ENCODE measurements around the gene DHRS13. TPM values are rescaled to one million over a fixed set of nuclear protein-coding genes. Genes with fewer than 3 reads are reported as not detected.
A peak's percentile ranks its signal among the peaks of the same experiment; 100 is the strongest.

Gene DHRS13
- total and polyA plus RNA-seq, 2 donors (not counting 3 experiments of a cell fraction or from before 2014, with no cell fraction given) = 7.2 to 9.3 TPM

DNA sequence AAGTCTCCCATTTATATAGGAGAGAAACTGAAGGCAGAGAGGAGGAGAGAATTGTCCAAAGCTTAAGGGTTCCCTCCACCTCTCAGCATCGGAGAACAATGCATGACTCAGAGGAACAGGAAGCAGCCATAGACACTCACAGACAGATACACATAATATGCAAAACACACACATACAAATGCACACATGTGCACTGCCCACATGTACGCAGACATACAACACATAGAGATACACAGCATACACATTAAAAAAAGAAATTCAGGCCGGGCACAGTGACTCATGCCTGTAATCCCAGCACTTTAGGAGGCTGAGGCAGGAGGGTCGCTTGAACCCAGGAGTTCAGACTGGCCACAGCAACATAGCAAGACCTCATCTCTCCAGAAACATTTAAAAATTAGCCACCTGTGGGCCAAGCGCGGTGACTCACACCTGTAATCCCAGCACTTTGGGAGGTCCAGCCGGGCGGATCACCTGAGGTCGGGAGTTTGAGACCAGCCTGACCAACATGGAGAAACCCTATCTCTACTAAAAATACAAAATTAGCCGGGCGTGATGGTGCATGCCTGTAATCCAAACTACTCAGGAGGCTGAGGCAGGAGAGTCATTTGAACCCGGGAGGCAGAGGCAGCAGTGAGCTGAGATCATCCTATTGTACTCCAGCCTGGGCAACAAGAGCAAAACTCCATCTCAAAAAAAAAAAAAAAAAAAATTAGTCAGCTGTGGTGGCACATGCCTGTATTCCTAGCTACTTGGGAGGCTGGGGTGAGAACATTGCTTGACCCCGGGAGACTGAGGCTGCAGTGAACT, 36.7 kb downstream of the DHRS13 start:
- dilution Hi-C loops (cut with MboI; ENCODE audit: extremely low pct_ligation_motif_present, low sequenced_read_pairs) (no loop called here), intact Hi-C loops (cut with micrococcal nuclease) (no loop called here)
- Histone ChIP-seq H4K20me1 (replicated peaks; ENCODE audit: control insufficient read depth, extremely low read depth, insufficient read depth, low read length) (no peaks in the 10 kb centered on the region), H3K9me1 (replicated peaks; ENCODE audit: control insufficient read depth, extremely low read depth, insufficient read depth, low read length) (no peaks in the 10 kb centered on the region), H3K36me3 (ENCODE audit: control insufficient read depth in 2 of 2, extremely low read depth in 1 of 2, insufficient read depth in 2 of 2, low read length in 2 of 2) (peaks cover 0 to 2% of the 10 kb centered on the region in 2 experiments), H3K4me3 (replicated peaks in 1 of 3; ENCODE audit: insufficient read depth in 1 of 3, low read depth in 1 of 3, low read length in 3 of 3) (no peak overlapping the region), H3K4me1 (ENCODE audit: control insufficient read depth, extremely low read depth, insufficient read depth, low read length) (peaks cover 13% of the 10 kb centered on the region), H3K27ac (ENCODE audit: insufficient read depth, low read depth, low read length) (peak overlapping the region; percentile 85), H2AFZ (ENCODE audit: low read depth, low read length) (peak overlapping the region; percentile 61), H3K9me3 (replicated peaks; ENCODE audit: control insufficient read depth, insufficient read depth, low read length) (no peaks in the 10 kb centered on the region), H3K79me2 (ENCODE audit: control insufficient read depth, insufficient read depth, low read length) (no peaks in the 10 kb centered on the region), H3K9ac (replicated peaks; ENCODE audit: extremely low read depth, insufficient read depth, low read length) (peak overlapping the region; percentile 44), H3K4me2 (ENCODE audit: insufficient read depth, low read length) (peak overlapping the region; percentile 25), H3K27me3 (ENCODE audit: control insufficient read depth in 2 of 2, insufficient read depth in 2 of 2, low read length in 2 of 2) (no peaks in the 10 kb centered on the region)
- ChIA-PET CTCF (interaction anchor here (0.6 to 1.8 kb wide), 12 partner anchors 8 to 139 kb away, joined by 3 to 11 read pairs (median 4); partner anchors contain the start of gene FLOT2), POLR2A (no interaction called here)
- no peak for TF ChIP-seq MYC (IDR thresholded peaks at IDR 0.05; ENCODE audit: low read depth, low read length)
- peak; percentile 60 for TF ChIP-seq JUN (IDR thresholded peaks at IDR 0.05; ENCODE audit: borderline replicate concordance, insufficient read depth, insufficient read length, low read depth)
- peak; percentile 86 for TF ChIP-seq FOS (IDR thresholded peaks at IDR 0.05; ENCODE audit: borderline replicate concordance, insufficient read depth, low read length)
- no peak for TF ChIP-seq MAX (IDR thresholded peaks at IDR 0.05; ENCODE audit: insufficient read depth, insufficient read length)
- TF ChIP-seq POLR2A (IDR thresholded peaks at IDR 0.05; ENCODE audit: low read depth, low read length) = no peak
- TF ChIP-seq, protein P1, sequence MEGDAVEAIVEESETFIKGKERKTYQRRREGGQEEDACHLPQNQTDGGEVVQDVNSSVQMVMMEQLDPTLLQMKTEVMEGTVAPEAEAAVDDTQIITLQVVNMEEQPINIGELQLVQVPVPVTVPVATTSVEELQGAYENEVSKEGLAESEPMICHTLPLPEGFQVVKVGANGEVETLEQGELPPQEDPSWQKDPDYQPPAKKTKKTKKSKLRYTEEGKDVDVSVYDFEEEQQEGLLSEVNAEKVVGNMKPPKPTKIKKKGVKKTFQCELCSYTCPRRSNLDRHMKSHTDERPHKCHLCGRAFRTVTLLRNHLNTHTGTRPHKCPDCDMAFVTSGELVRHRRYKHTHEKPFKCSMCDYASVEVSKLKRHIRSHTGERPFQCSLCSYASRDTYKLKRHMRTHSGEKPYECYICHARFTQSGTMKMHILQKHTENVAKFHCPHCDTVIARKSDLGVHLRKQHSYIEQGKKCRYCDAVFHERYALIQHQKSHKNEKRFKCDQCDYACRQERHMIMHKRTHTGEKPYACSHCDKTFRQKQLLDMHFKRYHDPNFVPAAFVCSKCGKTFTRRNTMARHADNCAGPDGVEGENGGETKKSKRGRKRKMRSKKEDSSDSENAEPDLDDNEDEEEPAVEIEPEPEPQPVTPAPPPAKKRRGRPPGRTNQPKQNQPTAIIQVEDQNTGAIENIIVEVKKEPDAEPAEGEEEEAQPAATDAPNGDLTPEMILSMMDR (IDR thresholded peaks at IDR 0.05; ENCODE audit: extremely low read depth in 1 of 2, insufficient read depth in 1 of 2, low read depth in 1 of 2, low read length in 2 of 2) = no peak
- peak; percentile 39 for TF ChIP-seq POLR2AphosphoS5 (IDR thresholded peaks at IDR 0.05; ENCODE audit: insufficient read depth, low read depth, low read length)
- no peak for TF ChIP-seq EZH2 (IDR thresholded peaks at IDR 0.05; ENCODE audit: borderline replicate concordance, low read depth, low read length, severe bottlenecking)
- TF ChIP-seq GATA2 (IDR thresholded peaks at IDR 0.05; ENCODE audit: insufficient read depth, insufficient read length, low read depth, low read length) = no peak
- DNase-seq (ENCODE audit: low read depth, low spot score) = peak; percentile 71
- no TSS peak for BruUV-seq (replicated peaks)
- peak; percentile 91 for FAIRE-seq

Data from endothelial cell of umbilical vein (primary cell).